WTC11 (cell line): ENCODE results near the gene ANO7.

ENCODE experiments used
- CREB1 ChIP-seq: sonication (generic); formaldehyde crosslinking; IDR thresholded peaks from 2 replicates; pipeline ENCODE4 v1.8.0; 2023; ENCODE audit warnings: mild to moderate bottlenecking, missing genetic modification reagents
- JUN ChIP-seq: sonication (generic); formaldehyde crosslinking; IDR thresholded peaks from 2 replicates; pipeline ENCODE4 v1.8.0; 2023; ENCODE audit warnings: mild to moderate bottlenecking, missing genetic modification reagents
- MXD4 ChIP-seq: fragments of 250-450 bp; sonication (Bioruptor Pico); IDR thresholded peaks from 2 replicates; pipeline ENCODE4 v1.8.0; 2021; ENCODE audit warnings: mild to moderate bottlenecking, moderate library complexity, borderline replicate concordance
- RELA ChIP-seq: sonication (generic); formaldehyde crosslinking; IDR thresholded peaks from 2 replicates; pipeline ENCODE4 v1.8.1; 2022; ENCODE audit warnings: missing genetic modification reagents, mild to moderate bottlenecking, borderline replicate concordance
- ZBTB21 ChIP-seq: sonication (generic); formaldehyde crosslinking; IDR thresholded peaks from 2 replicates; pipeline ENCODE4 v1.8.1; 2023; ENCODE audit warnings: mild to moderate bottlenecking, missing genetic modification reagents, borderline replicate concordance
- TF ChIP-seq, protein P1 (sequence below): fragments of 200-600 bp; IDR thresholded peaks from 2 replicates; pipeline ENCODE4 v1.8.0; 2022; ENCODE audit warnings: antibody characterized with exemption
- TF ChIP-seq, protein P2 (sequence below): sonication (generic); formaldehyde crosslinking; IDR thresholded peaks from 2 replicates; pipeline ENCODE4 v1.8.1; 2022; ENCODE audit warnings: low read depth, mild to moderate bottlenecking, moderate library complexity, missing genetic modification reagents, borderline replicate concordance

DNA sequence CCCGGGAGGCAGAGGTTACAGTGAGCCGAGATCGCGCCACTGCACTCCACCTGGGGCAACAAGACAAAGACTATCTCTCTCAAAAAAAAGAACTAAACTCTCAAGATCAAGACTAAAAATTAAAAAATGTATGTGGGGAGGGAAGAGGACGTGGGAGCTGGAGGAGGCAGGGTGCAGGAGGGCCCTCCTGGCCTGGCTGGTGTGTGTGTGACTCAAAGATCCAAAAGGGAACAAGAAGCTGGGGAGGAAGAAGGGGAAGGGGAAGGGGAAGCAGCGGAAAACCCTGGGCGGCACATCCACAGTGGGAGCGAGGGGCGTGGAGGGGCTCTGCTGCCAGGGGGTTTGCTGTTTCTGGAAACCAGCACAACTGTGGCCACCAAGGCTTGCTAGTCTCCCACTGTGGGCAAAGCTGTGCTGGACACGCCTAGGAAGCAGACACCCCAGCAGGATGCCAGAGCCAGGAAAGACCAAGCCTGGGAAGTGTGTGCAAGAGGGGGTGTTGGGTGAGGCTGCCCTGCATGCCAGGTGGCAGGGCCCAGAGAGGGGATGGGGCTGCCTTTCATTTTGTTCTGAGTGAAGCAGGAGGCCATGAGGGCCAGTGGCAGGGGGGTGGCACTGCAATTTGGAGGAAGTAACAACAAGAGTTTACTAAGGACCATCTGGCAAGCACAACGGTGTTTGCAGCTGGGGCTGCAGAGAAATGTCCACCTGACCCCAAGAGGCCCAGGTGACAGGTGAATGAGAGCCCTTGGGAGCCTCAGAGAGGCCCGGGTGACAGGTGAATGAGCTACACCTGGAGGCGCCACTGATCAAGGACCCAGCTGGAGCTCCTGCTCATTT lies 44.5 kb downstream of the ANO7 start:
- TF ChIP-seq MXD4 (CRISPR knock-in tag) (no peak), ZBTB21 (CRISPR knock-in tag) (no peak), RELA (CRISPR knock-in tag) (no peak), CREB1 (CRISPR knock-in tag) (no peak), JUN (no peak)
- TF ChIP-seq, protein P1, sequence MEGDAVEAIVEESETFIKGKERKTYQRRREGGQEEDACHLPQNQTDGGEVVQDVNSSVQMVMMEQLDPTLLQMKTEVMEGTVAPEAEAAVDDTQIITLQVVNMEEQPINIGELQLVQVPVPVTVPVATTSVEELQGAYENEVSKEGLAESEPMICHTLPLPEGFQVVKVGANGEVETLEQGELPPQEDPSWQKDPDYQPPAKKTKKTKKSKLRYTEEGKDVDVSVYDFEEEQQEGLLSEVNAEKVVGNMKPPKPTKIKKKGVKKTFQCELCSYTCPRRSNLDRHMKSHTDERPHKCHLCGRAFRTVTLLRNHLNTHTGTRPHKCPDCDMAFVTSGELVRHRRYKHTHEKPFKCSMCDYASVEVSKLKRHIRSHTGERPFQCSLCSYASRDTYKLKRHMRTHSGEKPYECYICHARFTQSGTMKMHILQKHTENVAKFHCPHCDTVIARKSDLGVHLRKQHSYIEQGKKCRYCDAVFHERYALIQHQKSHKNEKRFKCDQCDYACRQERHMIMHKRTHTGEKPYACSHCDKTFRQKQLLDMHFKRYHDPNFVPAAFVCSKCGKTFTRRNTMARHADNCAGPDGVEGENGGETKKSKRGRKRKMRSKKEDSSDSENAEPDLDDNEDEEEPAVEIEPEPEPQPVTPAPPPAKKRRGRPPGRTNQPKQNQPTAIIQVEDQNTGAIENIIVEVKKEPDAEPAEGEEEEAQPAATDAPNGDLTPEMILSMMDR: no peak
- TF ChIP-seq, protein P2, sequence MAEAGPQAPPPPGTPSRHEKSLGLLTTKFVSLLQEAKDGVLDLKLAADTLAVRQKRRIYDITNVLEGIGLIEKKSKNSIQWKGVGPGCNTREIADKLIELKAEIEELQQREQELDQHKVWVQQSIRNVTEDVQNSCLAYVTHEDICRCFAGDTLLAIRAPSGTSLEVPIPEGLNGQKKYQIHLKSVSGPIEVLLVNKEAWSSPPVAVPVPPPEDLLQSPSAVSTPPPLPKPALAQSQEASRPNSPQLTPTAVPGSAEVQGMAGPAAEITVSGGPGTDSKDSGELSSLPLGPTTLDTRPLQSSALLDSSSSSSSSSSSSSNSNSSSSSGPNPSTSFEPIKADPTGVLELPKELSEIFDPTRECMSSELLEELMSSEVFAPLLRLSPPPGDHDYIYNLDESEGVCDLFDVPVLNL (CRISPR knock-in tag): no peak
